ENCODE measurements around the gene NBAS.

NBAS gene

DNA sequence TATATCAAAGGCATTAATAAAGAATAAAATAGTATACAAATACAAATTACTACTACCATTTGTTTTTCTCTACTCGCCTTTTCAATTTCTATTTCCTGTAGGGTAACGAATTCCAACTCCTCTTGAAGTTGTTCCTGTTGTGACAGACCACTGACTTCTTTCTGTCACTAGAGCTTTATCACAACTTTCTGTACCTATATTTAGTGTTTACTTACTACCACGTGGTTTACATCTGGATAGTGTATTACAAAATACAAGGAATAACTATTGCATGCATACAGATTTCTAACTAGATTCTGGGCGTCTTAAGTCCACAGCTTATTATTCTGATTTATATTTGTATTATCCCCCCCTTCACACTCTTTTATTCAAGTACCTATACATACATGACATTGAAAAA lies 22.3 kb downstream of the NBAS start:
- no peak for DNase-seq (ENCODE audit: low read depth)
- TF ChIP-seq POLR2A (IDR thresholded peaks at IDR 0.05; ENCODE audit: extremely low read depth, insufficient read length) (no peak), MYC (IDR thresholded peaks at IDR 0.05; ENCODE audit: low read depth, low read length) (no peak)
- TF ChIP-seq, protein P1, sequence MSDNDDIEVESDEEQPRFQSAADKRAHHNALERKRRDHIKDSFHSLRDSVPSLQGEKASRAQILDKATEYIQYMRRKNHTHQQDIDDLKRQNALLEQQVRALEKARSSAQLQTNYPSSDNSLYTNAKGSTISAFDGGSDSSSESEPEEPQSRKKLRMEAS (IDR thresholded peaks at IDR 0.05; ENCODE audit: low read depth, low read length), result no peak
- TF ChIP-seq, protein P2, sequence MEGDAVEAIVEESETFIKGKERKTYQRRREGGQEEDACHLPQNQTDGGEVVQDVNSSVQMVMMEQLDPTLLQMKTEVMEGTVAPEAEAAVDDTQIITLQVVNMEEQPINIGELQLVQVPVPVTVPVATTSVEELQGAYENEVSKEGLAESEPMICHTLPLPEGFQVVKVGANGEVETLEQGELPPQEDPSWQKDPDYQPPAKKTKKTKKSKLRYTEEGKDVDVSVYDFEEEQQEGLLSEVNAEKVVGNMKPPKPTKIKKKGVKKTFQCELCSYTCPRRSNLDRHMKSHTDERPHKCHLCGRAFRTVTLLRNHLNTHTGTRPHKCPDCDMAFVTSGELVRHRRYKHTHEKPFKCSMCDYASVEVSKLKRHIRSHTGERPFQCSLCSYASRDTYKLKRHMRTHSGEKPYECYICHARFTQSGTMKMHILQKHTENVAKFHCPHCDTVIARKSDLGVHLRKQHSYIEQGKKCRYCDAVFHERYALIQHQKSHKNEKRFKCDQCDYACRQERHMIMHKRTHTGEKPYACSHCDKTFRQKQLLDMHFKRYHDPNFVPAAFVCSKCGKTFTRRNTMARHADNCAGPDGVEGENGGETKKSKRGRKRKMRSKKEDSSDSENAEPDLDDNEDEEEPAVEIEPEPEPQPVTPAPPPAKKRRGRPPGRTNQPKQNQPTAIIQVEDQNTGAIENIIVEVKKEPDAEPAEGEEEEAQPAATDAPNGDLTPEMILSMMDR (IDR thresholded peaks at IDR 0.05; ENCODE audit: low read depth, low read length), result no peak
- no peak overlapping the region for H3K4me3 ChIP-seq (ENCODE audit: low read depth, low read length)

DNA sequence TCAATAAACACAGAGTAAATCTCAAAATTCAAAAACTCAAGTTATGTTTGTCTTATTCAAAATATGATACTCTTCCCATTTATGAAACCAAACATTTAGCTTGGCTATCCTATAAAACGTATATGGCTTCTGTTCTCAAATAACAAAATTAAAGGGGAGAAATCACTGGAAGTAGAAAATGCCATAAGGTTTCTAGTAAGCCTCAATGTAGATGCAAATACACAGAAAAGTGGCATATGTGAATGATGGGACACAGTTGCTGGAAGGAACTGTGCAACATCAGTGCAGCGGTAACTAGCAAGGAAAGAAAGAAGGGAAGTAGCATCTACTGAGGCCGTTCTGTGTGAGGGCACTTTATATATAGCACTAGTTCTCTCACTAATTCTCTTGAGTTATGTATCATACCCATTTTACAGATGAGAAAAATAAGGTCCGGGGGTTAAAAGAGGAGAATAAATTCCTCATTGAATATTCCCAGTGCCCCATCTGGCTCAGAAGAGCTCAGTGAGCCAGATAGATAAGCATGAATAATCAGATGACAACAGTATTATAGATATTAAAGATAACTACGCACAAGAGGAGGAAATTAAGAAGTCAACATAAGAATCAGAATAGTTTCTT lies 27.2 kb downstream of the NBAS start:
- no peak for DNase-seq (ENCODE audit: low read depth)
- H3K4me3 ChIP-seq (ENCODE audit: low read depth, low read length), result no peak overlapping the region
- TF ChIP-seq MYC (IDR thresholded peaks at IDR 0.05; ENCODE audit: low read depth, low read length), result no peak
- TF ChIP-seq, protein P1 (IDR thresholded peaks at IDR 0.05; ENCODE audit: low read depth, low read length), result no peak
- TF ChIP-seq POLR2A (IDR thresholded peaks at IDR 0.05; ENCODE audit: extremely low read depth, insufficient read length), result no peak
- TF ChIP-seq, protein P2 (IDR thresholded peaks at IDR 0.05; ENCODE audit: low read depth, low read length), result no peak

DNA sequence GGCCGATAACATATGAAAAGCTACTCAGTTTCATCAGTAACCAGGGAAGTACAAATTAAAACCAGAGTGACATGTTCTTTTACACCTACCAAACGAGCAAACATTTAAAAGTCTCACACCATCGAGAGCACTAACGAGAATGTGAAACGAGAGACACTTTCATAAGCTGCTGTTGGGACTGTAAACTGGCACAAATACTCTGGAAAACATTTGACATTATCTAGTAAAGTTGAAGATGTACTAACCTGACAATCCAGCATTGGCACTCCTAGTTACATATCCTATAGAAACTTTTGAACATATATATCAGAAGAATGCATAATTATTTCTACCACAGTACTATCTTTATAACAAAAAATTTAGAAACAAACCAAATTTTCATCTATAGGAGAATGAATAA lies 28.1 kb downstream of the NBAS start:
- no peak for DNase-seq (ENCODE audit: low read depth)
- H3K4me3 ChIP-seq (ENCODE audit: low read depth, low read length), result no peak overlapping the region
- TF ChIP-seq, protein P2 (IDR thresholded peaks at IDR 0.05; ENCODE audit: low read depth, low read length), result no peak
- TF ChIP-seq, protein P1 (IDR thresholded peaks at IDR 0.05; ENCODE audit: low read depth, low read length), result no peak

DNA sequence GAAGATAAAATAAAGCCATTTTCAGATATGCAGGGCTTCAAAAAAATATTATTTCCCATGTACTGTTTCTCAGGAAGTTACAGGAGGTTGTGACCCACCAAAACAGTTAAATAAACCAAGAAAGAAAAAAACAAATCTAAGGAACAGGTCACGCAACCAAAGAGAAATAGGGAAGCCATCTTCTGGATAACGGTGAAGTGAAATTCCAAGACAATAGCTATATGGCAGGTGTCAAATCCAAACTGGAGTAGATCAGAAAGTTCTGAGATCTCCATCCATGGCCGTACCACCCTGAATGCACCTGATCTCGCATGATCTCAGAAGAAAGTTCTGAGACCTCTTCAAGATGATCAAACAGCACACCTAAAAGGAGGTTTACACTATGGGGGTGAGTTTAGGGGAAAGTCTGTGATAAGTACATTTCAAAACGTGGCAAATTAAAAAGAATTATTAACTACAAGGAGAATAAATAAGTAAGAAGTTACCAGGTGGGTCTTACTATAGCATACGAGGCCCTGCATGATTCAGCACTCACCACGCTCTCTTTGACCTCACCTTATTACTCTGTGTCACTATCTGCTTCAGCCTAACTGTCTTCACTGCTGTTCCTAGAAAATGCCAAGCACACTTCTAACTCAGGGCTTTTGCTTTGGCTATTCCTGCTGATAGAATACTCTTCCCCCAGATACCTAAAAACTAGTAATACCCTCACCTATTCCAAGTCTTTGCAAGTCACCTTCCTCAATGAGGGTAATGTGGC lies 29.9 kb downstream of the NBAS start:
- no peak overlapping the region for H3K4me3 ChIP-seq (ENCODE audit: low read depth, low read length)
- no peak for DNase-seq (ENCODE audit: low read depth)
- TF ChIP-seq MYC (IDR thresholded peaks at IDR 0.05; ENCODE audit: low read depth, low read length) (no peak), POLR2A (IDR thresholded peaks at IDR 0.05; ENCODE audit: extremely low read depth, insufficient read length) (no peak)
- TF ChIP-seq, protein P1 (IDR thresholded peaks at IDR 0.05; ENCODE audit: low read depth, low read length), result no peak
- TF ChIP-seq, protein P2 (IDR thresholded peaks at IDR 0.05; ENCODE audit: low read depth, low read length), result no peak

DNA sequence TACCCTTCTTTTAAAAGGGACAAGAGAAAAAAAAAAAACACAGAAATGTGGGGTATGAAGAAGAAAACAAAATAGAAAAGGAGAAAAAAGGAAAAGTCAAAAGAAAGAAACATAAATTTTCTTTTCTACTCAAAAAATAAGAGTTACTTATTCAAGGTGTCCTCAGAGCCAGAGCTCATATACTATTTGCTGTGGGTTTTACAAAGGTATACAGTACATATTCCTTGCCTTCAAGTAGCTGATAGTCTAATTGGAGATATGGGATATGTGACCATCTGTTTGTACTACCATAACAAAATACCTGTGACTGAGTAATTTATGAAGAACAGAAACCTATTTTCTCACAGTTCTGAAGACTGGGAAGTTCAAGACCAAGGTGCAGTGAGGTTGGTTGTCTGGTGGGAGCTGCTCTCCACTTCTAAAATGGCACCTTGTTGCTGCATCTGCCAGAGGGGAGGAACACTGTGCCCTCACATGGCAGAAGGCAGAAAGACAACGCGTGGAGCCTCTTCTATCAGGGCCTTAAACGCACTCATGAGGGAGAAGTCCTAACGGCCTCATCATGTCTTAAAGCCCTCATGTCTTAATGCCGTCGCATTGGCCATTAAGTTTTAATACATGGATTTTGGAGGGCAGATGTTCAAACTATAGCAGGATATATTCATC lies 33.9 kb downstream of the NBAS start:
- TF ChIP-seq POLR2A (IDR thresholded peaks at IDR 0.05; ENCODE audit: extremely low read depth, insufficient read length) (no peak), MYC (IDR thresholded peaks at IDR 0.05; ENCODE audit: low read depth, low read length) (no peak)
- TF ChIP-seq, protein P2 (IDR thresholded peaks at IDR 0.05; ENCODE audit: low read depth, low read length), result no peak
- TF ChIP-seq, protein P1 (IDR thresholded peaks at IDR 0.05; ENCODE audit: low read depth, low read length), result no peak
- peak; percentile 20 for DNase-seq (ENCODE audit: low read depth)
- no peak overlapping the region for H3K4me3 ChIP-seq (ENCODE audit: low read depth, low read length)
